ENCODE measurements around the gene TMEM163.

The TMEM163 gene

DNA sequence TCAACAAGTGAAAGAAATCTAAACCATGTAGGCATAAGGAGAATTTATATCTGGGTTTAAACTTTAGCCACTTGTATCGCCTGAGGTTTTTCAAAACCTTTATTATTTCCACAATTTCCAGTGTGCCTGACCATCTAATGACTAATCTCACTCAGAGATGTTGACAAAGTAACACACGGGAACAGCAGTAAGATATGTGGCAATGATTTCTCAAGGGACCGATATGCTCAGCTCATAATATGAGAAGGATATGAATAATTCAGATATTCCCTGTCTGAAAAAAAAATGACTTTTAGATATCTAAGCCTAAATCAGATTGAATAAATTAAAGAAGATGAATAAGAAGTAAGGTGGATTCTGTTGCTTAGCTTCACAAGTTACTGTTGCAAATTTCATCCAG is 43.5 kb downstream of the TMEM163 start:
- Histone ChIP-seq H3K27me3 (ENCODE audit: control insufficient read depth, insufficient read depth, low read length) (no peaks in the 10 kb centered on the region), H3K27ac (ENCODE audit: low read depth, low read length) (no peak overlapping the region), H3K9ac (ENCODE audit: low read length) (no peak overlapping the region), H3K4me1 (ENCODE audit: control insufficient read depth, insufficient read depth, low read length) (peaks cover 24% of the 10 kb centered on the region), H3K9me3 (ENCODE audit: control insufficient read depth, insufficient read depth, low read depth, low read length) (no peaks in the 10 kb centered on the region), H3K4me3 (ENCODE audit: low read depth, low read length) (no peak overlapping the region), H3K36me3 (ENCODE audit: control insufficient read depth, insufficient read depth, low read length) (no peaks in the 10 kb centered on the region)

- H3K9me3 ChIP-seq (ENCODE audit: control insufficient read depth, insufficient read depth, low read depth, low read length) = no peaks in the 10 kb centered on the region
- no peak overlapping the region for H3K4me3 ChIP-seq (ENCODE audit: low read depth, low read length)
- H3K4me1 ChIP-seq (ENCODE audit: control insufficient read depth, insufficient read depth, low read length) = peaks cover 21% of the 10 kb centered on the region
- H3K9ac ChIP-seq (ENCODE audit: low read length) = no peak overlapping the region
- H3K36me3 ChIP-seq (ENCODE audit: control insufficient read depth, insufficient read depth, low read length) = no peaks in the 10 kb centered on the region
- no peaks in the 10 kb centered on the region for H3K27me3 ChIP-seq (ENCODE audit: control insufficient read depth, insufficient read depth, low read length)
- no peak overlapping the region for H3K27ac ChIP-seq (ENCODE audit: low read depth, low read length)
These were observed 44.1 kb downstream of the TMEM163 start for GRCh38 chr2:134674687-134675086.

- Histone ChIP-seq H3K4me1 (ENCODE audit: control insufficient read depth, insufficient read depth, low read length) (peaks cover 8% of the 10 kb centered on the region; the same call in 1 of the 2 replicates), H3K9ac (ENCODE audit: low read length) (no peak overlapping the region), H3K9me3 (ENCODE audit: control insufficient read depth, insufficient read depth, low read depth, low read length) (no peaks in the 10 kb centered on the region), H3K36me3 (ENCODE audit: control insufficient read depth, insufficient read depth, low read length) (no peaks in the 10 kb centered on the region), H3K27me3 (ENCODE audit: control insufficient read depth, insufficient read depth, low read length) (no peaks in the 10 kb centered on the region; the same call in 1 of the 2 replicates), H3K4me3 (ENCODE audit: low read depth, low read length) (no peak overlapping the region), H3K27ac (ENCODE audit: low read depth, low read length) (no peak overlapping the region)
These were observed 47.3 kb downstream of the TMEM163 start for GRCh38 chr2:134671513-134671912.

DNA sequence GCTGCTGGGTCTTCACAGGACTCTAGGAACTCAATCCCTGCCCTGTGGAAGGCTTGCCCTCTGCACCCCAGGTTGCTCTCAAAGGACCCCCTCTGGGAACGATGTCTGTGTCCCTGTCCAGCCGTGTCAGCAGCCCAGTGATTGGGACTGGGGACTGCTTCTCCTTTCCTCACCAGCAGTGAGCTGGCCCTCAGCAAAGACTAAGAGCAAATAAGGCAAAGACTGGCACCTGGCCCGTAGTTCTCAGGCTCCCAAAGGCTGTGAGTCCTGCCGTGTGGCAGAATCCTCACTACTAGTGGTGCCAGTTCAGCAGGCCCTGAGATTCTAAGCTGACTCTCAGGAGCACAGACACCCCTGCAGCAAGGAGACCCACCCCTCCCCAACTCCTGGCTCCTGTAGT is 47.8 kb downstream of the TMEM163 start:
- Histone ChIP-seq H3K27me3 (ENCODE audit: control insufficient read depth, insufficient read depth, low read length) (no peaks in the 10 kb centered on the region; the same call in 1 of the 2 replicates), H3K4me1 (ENCODE audit: control insufficient read depth, insufficient read depth, low read length) (peaks cover 8% of the 10 kb centered on the region; the same call in 1 of the 2 replicates), H3K27ac (ENCODE audit: low read depth, low read length) (no peak overlapping the region), H3K9ac (ENCODE audit: low read length) (no peak overlapping the region), H3K9me3 (ENCODE audit: control insufficient read depth, insufficient read depth, low read depth, low read length) (no peaks in the 10 kb centered on the region), H3K36me3 (ENCODE audit: control insufficient read depth, insufficient read depth, low read length) (no peaks in the 10 kb centered on the region), H3K4me3 (ENCODE audit: low read depth, low read length) (no peak overlapping the region)

GRCh38 chr2:134669731-134670669 is 48.8 kb downstream of the TMEM163 start:
- Histone ChIP-seq H3K4me3 (ENCODE audit: low read depth, low read length) (no peak overlapping the region), H3K4me1 (ENCODE audit: control insufficient read depth, insufficient read depth, low read length) (peaks cover 8% of the 10 kb centered on the region; the same call in 1 of the 2 replicates), H3K36me3 (ENCODE audit: control insufficient read depth, insufficient read depth, low read length) (no peaks in the 10 kb centered on the region), H3K27me3 (ENCODE audit: control insufficient read depth, insufficient read depth, low read length) (no peaks in the 10 kb centered on the region; the same call in 1 of the 2 replicates), H3K9ac (ENCODE audit: low read length) (no peak overlapping the region), H3K9me3 (ENCODE audit: control insufficient read depth, insufficient read depth, low read depth, low read length) (no peaks in the 10 kb centered on the region), H3K27ac (ENCODE audit: low read depth, low read length) (no peak overlapping the region)

DNA sequence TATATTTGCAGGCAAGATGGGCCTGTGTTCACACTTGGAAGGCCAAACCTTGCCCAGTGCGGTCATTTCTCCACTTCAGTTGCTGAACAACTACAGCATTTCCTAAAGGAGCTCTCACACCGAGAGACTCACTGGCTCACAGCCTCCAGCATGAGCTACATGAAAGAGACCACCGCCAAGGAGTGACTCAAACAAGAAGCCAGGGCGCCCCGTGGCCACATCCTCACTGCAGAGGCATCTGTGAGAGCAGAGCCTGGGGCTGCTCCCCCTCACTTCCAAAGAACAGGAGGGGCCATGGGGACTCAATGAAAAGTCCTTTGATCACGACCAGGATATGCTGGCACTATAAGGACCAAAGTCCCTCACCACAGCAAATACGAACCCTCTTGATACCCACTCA is 50.0 kb downstream of the TMEM163 start:
- Histone ChIP-seq H3K4me1 (ENCODE audit: control insufficient read depth, insufficient read depth, low read length) (peaks cover 8% of the 10 kb centered on the region; the same call in 1 of the 2 replicates), H3K27ac (ENCODE audit: low read depth, low read length) (no peak overlapping the region), H3K36me3 (ENCODE audit: control insufficient read depth, insufficient read depth, low read length) (no peaks in the 10 kb centered on the region), H3K27me3 (ENCODE audit: control insufficient read depth, insufficient read depth, low read length) (no peaks in the 10 kb centered on the region; the same call in 1 of the 2 replicates), H3K9me3 (ENCODE audit: control insufficient read depth, insufficient read depth, low read depth, low read length) (no peaks in the 10 kb centered on the region), H3K9ac (ENCODE audit: low read length) (no peak overlapping the region), H3K4me3 (ENCODE audit: low read depth, low read length) (no peak overlapping the region)

DNA sequence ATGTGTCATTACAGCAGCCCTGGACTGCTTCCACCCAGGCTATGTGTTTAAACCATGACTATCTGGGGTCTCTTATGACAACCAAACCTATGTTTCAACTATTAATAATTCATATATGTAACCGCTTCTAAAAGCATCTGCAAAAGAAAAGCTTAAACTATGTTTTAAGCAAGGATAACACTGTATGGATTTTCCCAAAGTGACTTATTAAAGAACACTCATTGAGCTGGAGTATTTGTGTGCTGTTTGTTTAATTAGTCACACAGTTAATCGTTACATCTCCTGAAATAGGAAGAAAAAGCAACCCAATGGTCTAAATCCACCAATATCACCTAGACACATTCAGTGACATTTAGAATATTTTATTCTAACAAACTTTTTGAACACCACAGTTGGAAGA is 51.3 kb downstream of the TMEM163 start:
- no peaks in the 10 kb centered on the region for H3K36me3 ChIP-seq (ENCODE audit: control insufficient read depth, insufficient read depth, low read length)
- H3K9ac ChIP-seq (ENCODE audit: low read length) = no peak overlapping the region
- H3K27me3 ChIP-seq (ENCODE audit: control insufficient read depth, insufficient read depth, low read length) = no peaks in the 10 kb centered on the region; the same call in 1 of the 2 replicates
- H3K4me1 ChIP-seq (ENCODE audit: control insufficient read depth, insufficient read depth, low read length) = peaks cover 8% of the 10 kb centered on the region; the same call in 1 of the 2 replicates
- no peak overlapping the region for H3K4me3 ChIP-seq (ENCODE audit: low read depth, low read length)
- no peak overlapping the region for H3K27ac ChIP-seq (ENCODE audit: low read depth, low read length)
- H3K9me3 ChIP-seq (ENCODE audit: control insufficient read depth, insufficient read depth, low read depth, low read length) = no peaks in the 10 kb centered on the region

GRCh38 chr2:134667081-134667480 is 51.7 kb downstream of the TMEM163 start:
- Histone ChIP-seq H3K27ac (ENCODE audit: low read depth, low read length) (no peak overlapping the region), H3K9me3 (ENCODE audit: control insufficient read depth, insufficient read depth, low read depth, low read length) (no peaks in the 10 kb centered on the region), H3K9ac (ENCODE audit: low read length) (no peak overlapping the region), H3K36me3 (ENCODE audit: control insufficient read depth, insufficient read depth, low read length) (no peaks in the 10 kb centered on the region), H3K27me3 (ENCODE audit: control insufficient read depth, insufficient read depth, low read length) (no peaks in the 10 kb centered on the region; the same call in 1 of the 2 replicates), H3K4me3 (ENCODE audit: low read depth, low read length) (no peak overlapping the region), H3K4me1 (ENCODE audit: control insufficient read depth, insufficient read depth, low read length) (peaks cover 8% of the 10 kb centered on the region; the same call in 1 of the 2 replicates)

- no peak overlapping the region for H3K27ac ChIP-seq (ENCODE audit: low read depth, low read length)
- H3K4me1 ChIP-seq (ENCODE audit: control insufficient read depth, insufficient read depth, low read length) = 0 out of 2 replicates have a peak, but pooled peaks cover under 1% of the 10 kb centered on the region
- no peak overlapping the region for H3K9ac ChIP-seq (ENCODE audit: low read length)
- H3K27me3 ChIP-seq (ENCODE audit: control insufficient read depth, insufficient read depth, low read length) = no peaks in the 10 kb centered on the region; the same call in 1 of the 2 replicates
- no peak overlapping the region for H3K4me3 ChIP-seq (ENCODE audit: low read depth, low read length)
- no peaks in the 10 kb centered on the region for H3K36me3 ChIP-seq (ENCODE audit: control insufficient read depth, insufficient read depth, low read length)
- no peaks in the 10 kb centered on the region for H3K9me3 ChIP-seq (ENCODE audit: control insufficient read depth, insufficient read depth, low read depth, low read length)
These were observed 52.9 kb downstream of the TMEM163 start for GRCh38 chr2:134665727-134666506.

DNA sequence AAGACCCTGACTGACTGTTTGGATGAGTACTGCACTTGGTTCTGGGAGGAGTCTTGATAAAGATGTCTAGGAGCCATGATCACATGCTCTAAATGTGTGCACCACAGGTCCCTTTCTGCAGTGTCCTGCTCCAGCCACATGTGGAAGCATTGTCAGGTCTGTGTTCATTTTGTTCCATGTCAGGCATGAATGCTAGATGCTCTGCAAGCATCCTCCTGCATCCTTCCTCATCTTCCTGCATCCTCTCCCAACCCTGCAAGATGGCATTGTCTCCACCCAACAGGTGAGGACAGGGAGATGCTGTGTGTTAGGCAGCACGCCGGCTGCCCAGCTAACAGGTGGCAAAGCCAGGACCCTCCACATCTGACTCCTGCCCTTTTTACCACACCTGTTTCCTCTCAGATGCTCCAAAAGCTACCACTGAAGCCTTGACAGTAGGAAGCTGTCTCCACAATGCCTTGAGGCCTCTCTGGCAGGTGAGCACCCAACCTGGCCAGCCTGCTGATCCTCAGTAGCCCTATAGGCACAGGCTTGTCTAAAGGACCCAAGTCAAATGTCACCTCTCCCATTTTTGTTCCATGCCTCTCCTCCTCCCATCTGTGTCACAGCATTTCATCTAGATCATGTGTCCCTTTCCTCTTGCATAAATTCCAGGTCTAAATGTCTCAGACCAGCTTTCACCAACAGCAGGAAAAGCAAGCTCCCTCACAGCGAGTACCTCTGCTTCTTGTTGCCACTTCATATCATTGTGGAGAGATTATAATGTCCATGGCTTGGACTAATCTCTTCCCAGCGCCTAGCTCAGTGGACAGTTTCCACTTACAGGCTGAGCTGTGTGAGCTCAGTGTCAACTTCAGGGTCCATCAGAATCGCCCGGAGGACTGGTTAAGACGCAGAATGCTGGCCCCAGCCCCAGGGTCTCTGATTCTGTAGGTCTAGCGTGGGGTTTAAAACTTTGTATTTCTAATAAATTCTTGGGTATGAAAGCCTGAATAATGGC is 55.0 kb downstream of the TMEM163 start:
- Histone ChIP-seq H3K27me3 (ENCODE audit: control insufficient read depth, insufficient read depth, low read length) (no peaks in the 10 kb centered on the region; the same call in 1 of the 2 replicates), H3K27ac (ENCODE audit: low read depth, low read length) (no peak overlapping the region), H3K9me3 (ENCODE audit: control insufficient read depth, insufficient read depth, low read depth, low read length) (no peaks in the 10 kb centered on the region), H3K4me1 (ENCODE audit: control insufficient read depth, insufficient read depth, low read length) (no peaks in the 10 kb centered on the region), H3K4me3 (ENCODE audit: low read depth, low read length) (no peak overlapping the region), H3K36me3 (ENCODE audit: control insufficient read depth, insufficient read depth, low read length) (no peaks in the 10 kb centered on the region), H3K9ac (ENCODE audit: low read length) (no peak overlapping the region)

Measured in HUES6 (cell line).